Fibroblast of pulmonary artery (primary cell): Measurements from ENCODE around the gene PCSK5.

ENCODE experiments used
- DNase-seq: peaks from one replicate; pipeline ENCODE4 v3.0.0-alpha.2; 2010; ENCODE audit warnings: low read depth
- H3K4me3 ChIP-seq: replicated peaks from 2 replicates; pipeline ENCODE4 v1.5.1; 2011; ENCODE audit warnings: low read depth, mild to moderate bottlenecking, control low read depth, low read length, moderate library complexity
- CTCF ChIP-seq: IDR thresholded peaks from 2 replicates; pipeline ENCODE4 v1.5.1; 2011; ENCODE audit warnings: mild to moderate bottlenecking, control low read depth, low read length, inconsistent platforms; ENCODE audit errors: missing control alignments

Gene PCSK5

GRCh38 chr9:76401176-76401575, 510.7 kb downstream of the PCSK5 start:
- no peak for DNase-seq
- no peak for TF ChIP-seq CTCF

GRCh38 chr9:76401580-76402354, 511.3 kb downstream of the PCSK5 start:
- DNase-seq = no peak
- H3K4me3 ChIP-seq = no peak overlapping the region
- TF ChIP-seq CTCF = no peak

More at GRCh38 chr9:76401176-76401575, 510.7 kb downstream of the PCSK5 start:
- no peak overlapping the region for H3K4me3 ChIP-seq

- TF ChIP-seq CTCF = peak; percentile 68
- H3K4me3 ChIP-seq = no peak overlapping the region
- peak; percentile 90 for DNase-seq
Measured at GRCh38 chr9:76403352-76403751, 512.9 kb downstream of the PCSK5 start.

GRCh38 chr9:76404401-76404800, 513.9 kb downstream of the PCSK5 start:
- TF ChIP-seq CTCF = no peak
- no peak overlapping the region for H3K4me3 ChIP-seq
- no peak for DNase-seq

- no peak overlapping the region for H3K4me3 ChIP-seq
- no peak for DNase-seq
- TF ChIP-seq CTCF = no peak
Measured at GRCh38 chr9:76405340-76405739, 514.9 kb downstream of the PCSK5 start.

GRCh38 chr9:76405868-76406267, 515.4 kb downstream of the PCSK5 start:
- no peak for TF ChIP-seq CTCF
- no peak for DNase-seq
- H3K4me3 ChIP-seq = no peak overlapping the region
